SU-DHL-6 (cell line): Measurements from ENCODE around the gene TRPM1.

ENCODE experiments used
- H2AFZ ChIP-seq: fragments of 200-600 bp; sonication (generic); 2 replicates; pipeline ENCODE4 v1.6.1; 2014; ENCODE audit warnings: low read depth, mild to moderate bottlenecking, moderate library complexity, mixed read lengths, antibody characterized with exemption, low read length; ENCODE audit not compliant: severe bottlenecking
- H3F3A ChIP-seq: fragments of 200-600 bp; shearing (Covaris generic); 2 replicates; pipeline ENCODE4 v1.6.0; 2016; ENCODE audit warnings: antibody characterized with exemption, mild to moderate bottlenecking; ENCODE audit not compliant: insufficient read depth
- H3K27ac ChIP-seq: fragments of 200-600 bp; sonication (generic); 2 replicates; pipeline ENCODE4 v1.5.1; 2016; ENCODE audit warnings: low read depth, mild to moderate bottlenecking, low read length, moderate library complexity, mixed read lengths
- H3K27me3 ChIP-seq: fragments of 200-600 bp; sonication (generic), shearing (Covaris generic); 2 replicates; pipeline ENCODE4 v1.6.0; 2014; ENCODE audit warnings: mild to moderate bottlenecking, low read length
- H3K36me3 ChIP-seq: fragments of 200-600 bp; sonication (generic); 2 replicates; pipeline ENCODE4 v1.6.1; 2014; ENCODE audit warnings: mild to moderate bottlenecking, low read length, mixed read lengths
- H3K4me2 ChIP-seq: fragments of 300-600, 200-600 bp; shearing (Covaris generic), sonication (generic); 2 replicates; pipeline ENCODE4 v1.6.0; 2014; ENCODE audit warnings: low read length, low read depth, mild to moderate bottlenecking; ENCODE audit not compliant: poor library complexity, severe bottlenecking
- H3K4me3 ChIP-seq: fragments of 200-600 bp; sonication (generic); 2 replicates; pipeline ENCODE4 v1.5.1; 2014; ENCODE audit warnings: antibody characterized with exemption, low read length, mild to moderate bottlenecking, mixed read lengths; ENCODE audit not compliant: insufficient read depth, poor library complexity, severe bottlenecking
- H3K79me2 ChIP-seq: fragments of 200-600 bp; sonication (generic); 2 replicates; pipeline ENCODE4 v1.6.1; 2014; ENCODE audit warnings: mild to moderate bottlenecking, low read length, moderate library complexity; ENCODE audit not compliant: insufficient read depth
- H3K9ac ChIP-seq: fragments of 200-600 bp; sonication (generic); 2 replicates; pipeline ENCODE4 v1.7.0; 2014; ENCODE audit warnings: mild to moderate bottlenecking, low read length
- H3K9me2 ChIP-seq: fragments of 200-600 bp; sonication (generic); replicated peaks from 2 replicates; pipeline ENCODE4 v1.6.1; 2014; ENCODE audit warnings: low read length; ENCODE audit not compliant: insufficient read depth
- H3K9me3 ChIP-seq: fragments of 200-600 bp; sonication (generic); 2 replicates; pipeline ENCODE4 v1.6.1; 2014; ENCODE audit warnings: low read length, mixed read lengths; ENCODE audit not compliant: insufficient read depth
- H4K20me1 ChIP-seq: fragments of 200-600 bp; sonication (generic); 2 replicates; pipeline ENCODE4 v1.6.1; 2014; ENCODE audit warnings: low read depth, mild to moderate bottlenecking, antibody characterized with exemption, low read length, moderate library complexity, mixed read lengths
- EZH2phosphoT487 ChIP-seq: fragments of 200-600 bp; sonication (generic), shearing (Covaris generic); conservative IDR thresholded peaks from 2 replicates; pipeline ENCODE4 v1.6.1; 2018; ENCODE audit warnings: mild to moderate bottlenecking, antibody characterized with exemption, low read length, moderate library complexity, mixed read lengths
- TF ChIP-seq, protein P1 (sequence below): fragments of 200-600 bp; sonication (generic); IDR thresholded peaks from one replicate; pipeline ENCODE4 v1.5.1; 2017; ENCODE audit warnings: antibody characterized with exemption, mild to moderate bottlenecking, low read length, moderate library complexity; ENCODE audit not compliant: insufficient read depth, poor library complexity, severe bottlenecking

The TRPM1 gene

DNA sequence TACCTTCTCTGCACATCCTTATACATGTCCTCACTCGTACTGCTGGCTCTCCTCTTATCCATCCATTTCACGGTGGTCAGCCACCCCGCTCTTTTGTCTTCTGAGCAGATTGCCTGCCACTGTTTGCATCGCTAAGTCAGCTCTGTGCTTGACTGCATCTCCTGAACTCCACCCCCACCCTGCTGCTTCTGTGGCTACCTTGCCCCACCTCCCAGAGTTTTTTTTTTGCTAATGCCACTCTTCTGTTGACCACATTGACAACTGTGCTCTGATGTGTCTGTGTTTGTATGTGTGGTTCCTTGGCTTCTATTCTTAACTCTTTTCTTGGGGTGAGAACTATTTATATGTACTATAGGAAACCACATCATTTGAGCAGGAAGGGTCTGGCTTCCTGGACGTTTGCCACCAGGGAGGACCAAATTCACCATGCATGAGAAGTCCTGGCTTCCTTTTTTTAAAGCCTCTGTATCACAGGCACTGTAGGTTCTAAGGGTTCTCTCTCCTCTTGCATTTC lies 97.2 kb downstream of the TRPM1 start:
- H4K20me1 ChIP-seq, result no peaks in the 10 kb centered on the region
- no peaks in the 10 kb centered on the region for H3K9me2 ChIP-seq
- H2AFZ ChIP-seq, result no peak overlapping the region
- no peak for TF ChIP-seq EZH2phosphoT487
- TF ChIP-seq, protein P1, sequence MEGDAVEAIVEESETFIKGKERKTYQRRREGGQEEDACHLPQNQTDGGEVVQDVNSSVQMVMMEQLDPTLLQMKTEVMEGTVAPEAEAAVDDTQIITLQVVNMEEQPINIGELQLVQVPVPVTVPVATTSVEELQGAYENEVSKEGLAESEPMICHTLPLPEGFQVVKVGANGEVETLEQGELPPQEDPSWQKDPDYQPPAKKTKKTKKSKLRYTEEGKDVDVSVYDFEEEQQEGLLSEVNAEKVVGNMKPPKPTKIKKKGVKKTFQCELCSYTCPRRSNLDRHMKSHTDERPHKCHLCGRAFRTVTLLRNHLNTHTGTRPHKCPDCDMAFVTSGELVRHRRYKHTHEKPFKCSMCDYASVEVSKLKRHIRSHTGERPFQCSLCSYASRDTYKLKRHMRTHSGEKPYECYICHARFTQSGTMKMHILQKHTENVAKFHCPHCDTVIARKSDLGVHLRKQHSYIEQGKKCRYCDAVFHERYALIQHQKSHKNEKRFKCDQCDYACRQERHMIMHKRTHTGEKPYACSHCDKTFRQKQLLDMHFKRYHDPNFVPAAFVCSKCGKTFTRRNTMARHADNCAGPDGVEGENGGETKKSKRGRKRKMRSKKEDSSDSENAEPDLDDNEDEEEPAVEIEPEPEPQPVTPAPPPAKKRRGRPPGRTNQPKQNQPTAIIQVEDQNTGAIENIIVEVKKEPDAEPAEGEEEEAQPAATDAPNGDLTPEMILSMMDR, result no peak
- peaks cover 6% of the 10 kb centered on the region; the same call in 1 of the 2 replicates for H3F3A ChIP-seq
- H3K9ac ChIP-seq, result peak overlapping the region; percentile 26; the same call in 1 of the 2 replicates
- no peaks in the 10 kb centered on the region for H3K36me3 ChIP-seq
- no peaks in the 10 kb centered on the region for H3K9me3 ChIP-seq
- H3K79me2 ChIP-seq, result no peaks in the 10 kb centered on the region
- no peak overlapping the region for H3K27ac ChIP-seq
- H3K4me2 ChIP-seq, result peak overlapping the region; percentile 47
- no peaks in the 10 kb centered on the region for H3K27me3 ChIP-seq
- no peak overlapping the region for H3K4me3 ChIP-seq

DNA sequence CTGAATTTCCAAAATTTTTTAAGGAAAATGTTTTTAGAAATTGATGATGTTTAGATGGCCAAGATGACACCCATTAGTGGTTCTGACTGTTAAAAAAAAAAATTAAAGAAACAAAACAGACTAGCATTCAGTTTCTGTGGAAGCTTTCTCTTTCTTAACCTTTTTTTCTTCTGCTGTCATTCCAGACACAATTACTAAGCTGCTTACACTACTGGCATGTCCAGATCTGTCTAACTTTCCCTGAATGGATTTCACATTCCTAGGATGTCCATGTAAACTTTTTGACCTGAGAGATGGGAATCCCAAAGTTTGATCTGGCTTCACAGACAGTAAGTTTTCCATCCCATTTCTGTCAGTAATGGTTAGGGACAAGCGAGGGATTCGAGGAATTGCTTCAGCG lies 99.8 kb downstream of the TRPM1 start:
- H3K27me3 ChIP-seq, result no peaks in the 10 kb centered on the region
- TF ChIP-seq EZH2phosphoT487, result no peak
- TF ChIP-seq, protein P1, result no peak
- no peaks in the 10 kb centered on the region for H3K36me3 ChIP-seq

GRCh38 chr15:30999729-31000128 lies 101.8 kb downstream of the TRPM1 start:
- H3K9me3 ChIP-seq, result no peaks in the 10 kb centered on the region
- TF ChIP-seq, protein P1, result no peak
- no peak for TF ChIP-seq EZH2phosphoT487

More for the DNA sequence above, 99.8 kb downstream of the TRPM1 start:
- no peak overlapping the region for H3K4me3 ChIP-seq
- no peaks in the 10 kb centered on the region for H3K9me2 ChIP-seq
- H3F3A ChIP-seq, result peaks cover 6% of the 10 kb centered on the region; the same call in 1 of the 2 replicates
- no peaks in the 10 kb centered on the region for H3K9me3 ChIP-seq
- no peak overlapping the region for H3K27ac ChIP-seq
- H3K79me2 ChIP-seq, result no peaks in the 10 kb centered on the region
- H4K20me1 ChIP-seq, result no peaks in the 10 kb centered on the region
- H3K4me2 ChIP-seq, result no peak overlapping the region
- no peak overlapping the region for H2AFZ ChIP-seq
- H3K9ac ChIP-seq, result no peak overlapping the region

More at GRCh38 chr15:30999729-31000128, 101.8 kb downstream of the TRPM1 start:
- no peaks in the 10 kb centered on the region for H3K27me3 ChIP-seq
- H3K9me2 ChIP-seq, result no peaks in the 10 kb centered on the region
- no peak overlapping the region for H3K4me3 ChIP-seq
- no peak overlapping the region for H3K4me2 ChIP-seq
- no peak overlapping the region for H2AFZ ChIP-seq
- H3K79me2 ChIP-seq, result no peaks in the 10 kb centered on the region
- H3F3A ChIP-seq, result peaks cover 6% of the 10 kb centered on the region; the same call in 1 of the 2 replicates
- H3K9ac ChIP-seq, result no peak overlapping the region
- no peak overlapping the region for H3K27ac ChIP-seq
- no peaks in the 10 kb centered on the region for H4K20me1 ChIP-seq
- H3K36me3 ChIP-seq, result no peaks in the 10 kb centered on the region
